Smooth muscle cell of the brain vasculature (primary cell): ENCODE data around the gene STX18.

ENCODE experiments used
- DNase-seq: peaks from one replicate; pipeline ENCODE4 v3.0.0-alpha.2; 2012; ENCODE audit warnings: low read depth, low spot score

The STX18 gene

DNA sequence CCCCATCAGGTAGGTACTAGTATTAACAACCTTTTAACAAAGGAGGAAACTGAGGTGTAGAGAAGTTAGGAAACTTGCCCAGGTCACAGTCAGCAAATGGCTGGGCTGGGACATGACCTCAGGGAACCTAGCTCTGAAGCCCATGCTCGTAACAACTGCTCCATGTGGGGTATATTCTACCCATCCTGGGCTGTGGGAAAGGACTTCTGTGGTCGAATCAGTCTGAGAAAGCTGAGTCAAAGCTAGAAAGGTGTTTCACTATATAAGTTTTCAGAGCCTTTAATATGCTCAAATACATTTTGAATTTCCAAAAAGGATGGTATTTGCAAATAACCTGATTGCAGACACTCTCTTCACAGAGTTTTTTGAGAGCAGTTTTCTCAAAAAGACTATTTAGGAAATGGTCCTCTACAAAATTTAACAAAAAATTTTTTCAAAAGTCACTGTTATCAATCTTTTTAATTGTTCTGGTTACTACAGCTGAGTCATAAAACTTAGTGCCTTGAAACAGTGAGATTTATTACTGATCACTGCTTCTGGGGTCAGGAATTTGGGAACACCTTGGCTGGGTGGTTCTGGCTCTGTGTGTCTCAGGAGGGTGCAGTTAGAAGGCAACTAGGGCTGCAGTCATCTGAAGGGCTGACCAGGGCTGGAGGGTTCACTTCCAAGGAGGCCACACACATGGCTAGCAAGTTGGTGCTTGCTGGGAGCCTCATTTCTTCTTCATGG is 101.4 kb downstream of the STX18 start:
- no peak for DNase-seq

DNA sequence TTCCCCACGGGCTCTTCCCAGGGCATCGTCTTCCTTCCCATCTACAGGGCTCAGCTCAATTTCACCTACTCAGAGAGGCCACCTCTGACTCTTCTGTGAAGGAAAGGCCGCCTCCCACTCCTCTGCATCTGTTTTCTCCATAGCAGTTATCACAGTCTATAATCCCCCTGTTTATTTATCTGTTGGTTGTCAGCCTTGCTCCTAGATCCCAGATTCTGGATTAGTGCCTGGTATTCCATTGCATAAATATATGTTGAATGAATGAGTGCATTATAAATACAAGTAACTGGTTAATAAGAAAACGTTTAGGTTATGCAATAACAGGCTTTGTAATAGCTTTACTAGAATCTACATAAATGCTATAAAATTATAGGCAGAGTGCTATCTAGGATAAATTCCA is 102.1 kb downstream of the STX18 start:
- DNase-seq, result no peak

DNA sequence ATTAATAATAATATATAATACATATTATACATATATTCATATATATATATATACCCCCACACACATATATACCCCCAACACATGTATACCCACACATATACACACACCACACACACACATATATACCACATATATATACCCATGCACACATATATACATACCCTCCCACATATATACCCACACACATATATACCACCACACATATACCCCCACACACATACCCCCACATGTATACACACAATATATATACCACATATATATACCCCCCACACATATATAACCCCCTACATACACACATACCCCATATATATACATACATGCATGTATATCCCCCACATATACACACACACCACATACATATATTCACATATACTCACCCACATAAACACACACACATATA is 103.0 kb downstream of the STX18 start:
- no peak for DNase-seq

DNA sequence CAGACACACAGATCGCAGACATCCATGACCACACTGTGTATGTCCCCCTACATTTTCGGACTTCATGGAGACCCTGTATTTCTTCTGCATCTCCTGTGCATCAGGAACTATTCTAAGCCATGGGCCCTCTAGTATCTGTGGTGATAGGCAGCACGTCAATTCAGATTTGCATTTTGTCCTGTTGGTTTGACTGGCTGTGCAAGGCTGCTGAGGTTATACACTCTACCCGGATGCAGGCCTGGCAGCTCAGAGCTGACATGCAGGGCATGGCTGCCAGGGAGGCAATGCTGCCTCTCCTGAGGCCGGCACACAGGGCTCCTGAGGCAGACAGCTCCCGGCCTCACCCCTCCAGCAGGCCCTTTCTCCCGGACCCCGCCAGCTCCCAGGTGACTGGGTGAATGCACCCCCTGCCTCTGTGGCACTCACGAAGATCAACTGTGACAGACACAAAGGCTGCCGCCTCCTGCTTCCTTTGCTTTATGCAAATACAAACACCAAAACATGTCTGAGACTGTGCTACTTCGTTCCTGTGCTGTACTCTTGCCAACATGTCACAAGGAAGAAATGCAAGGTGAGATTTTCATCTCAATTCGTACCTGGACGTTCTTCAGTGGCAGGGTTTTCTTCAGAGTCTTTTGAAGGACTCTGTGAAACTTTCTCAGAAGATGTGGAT is 103.9 kb downstream of the STX18 start:
- no peak for DNase-seq

DNA sequence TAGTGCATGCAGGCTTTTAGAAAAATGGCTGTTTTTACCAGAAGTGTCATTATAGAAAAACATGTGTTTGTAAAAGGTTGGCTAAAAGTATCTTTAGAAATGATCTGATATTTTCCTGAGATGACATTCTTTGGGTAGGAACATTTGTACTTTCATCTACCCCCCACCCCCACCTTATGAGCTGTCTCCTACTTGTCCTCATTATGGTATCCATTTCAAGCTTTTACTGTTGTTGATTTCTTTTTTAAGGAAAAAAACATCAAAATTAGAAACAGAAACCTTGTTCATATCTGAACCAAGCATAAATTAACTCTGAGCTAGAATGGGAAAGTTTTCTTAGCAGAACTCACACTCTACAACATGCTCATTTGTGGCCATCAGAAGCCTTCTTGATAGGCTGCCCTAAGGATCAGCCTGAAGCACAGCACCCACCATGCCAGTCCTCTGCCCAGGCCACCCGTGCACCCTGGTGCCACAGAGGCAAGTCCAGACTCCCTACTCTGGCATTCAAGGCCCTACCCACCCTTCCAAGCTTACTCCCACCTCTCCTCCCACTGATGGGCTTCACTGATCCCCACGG is 105.5 kb downstream of the STX18 start:
- DNase-seq, result no peak

DNA sequence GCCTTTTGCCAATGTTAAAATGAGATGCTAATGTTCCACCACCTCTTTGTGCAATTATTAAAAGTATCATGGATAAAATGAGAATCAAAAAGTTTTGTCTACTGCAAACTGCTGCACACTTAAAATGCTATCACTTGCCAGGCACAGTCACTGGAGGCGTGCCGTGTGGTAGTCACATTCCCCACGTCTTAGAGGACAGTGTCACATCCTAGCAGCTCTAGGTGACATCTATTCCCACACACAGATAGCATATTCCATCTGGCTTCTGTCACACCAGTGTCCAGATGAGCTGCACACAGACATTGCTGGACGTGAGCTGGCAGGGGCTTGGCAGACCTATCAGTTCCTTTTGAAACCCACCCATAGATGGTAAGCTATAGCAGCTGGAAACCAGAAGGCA is 107.9 kb downstream of the STX18 start:
- no peak for DNase-seq

DNA sequence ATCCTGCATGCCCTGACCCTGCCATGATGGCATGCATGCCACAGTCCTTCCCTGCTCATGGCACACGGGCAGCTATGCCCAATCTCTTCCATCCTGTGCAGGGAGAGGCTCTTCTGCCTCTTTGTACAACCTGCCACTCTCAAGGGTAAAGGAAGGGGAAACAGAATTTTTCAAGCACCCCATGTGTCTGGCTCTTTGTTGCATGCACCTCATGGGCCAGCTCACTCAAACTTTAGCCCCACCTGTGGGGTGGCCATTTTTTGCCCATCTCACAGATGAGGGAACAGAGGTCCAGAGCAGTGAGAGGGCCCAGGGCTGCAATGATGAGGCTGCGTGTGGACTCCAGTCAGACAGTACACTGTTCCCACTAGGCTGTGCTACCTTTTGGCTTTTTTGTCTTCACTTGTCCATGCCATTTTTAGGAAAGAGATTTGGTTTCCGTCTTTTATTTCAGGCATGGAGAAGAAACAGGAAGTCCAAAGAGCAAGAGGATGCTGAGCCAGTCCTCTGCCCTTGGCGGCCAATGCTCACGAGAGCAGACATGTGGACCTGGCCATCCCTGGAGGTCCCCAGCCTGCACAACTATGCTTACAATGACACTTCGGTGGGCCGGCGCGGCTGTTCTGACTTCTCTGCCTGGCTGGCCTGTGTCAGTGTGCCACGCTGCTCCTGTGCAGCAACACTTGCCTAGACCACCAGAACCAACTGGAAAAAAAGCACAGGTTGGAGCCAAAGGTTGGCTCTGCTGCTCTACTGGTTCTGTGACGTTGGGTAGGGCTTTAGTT is 109.3 kb downstream of the STX18 start:
- no peak for DNase-seq

DNA sequence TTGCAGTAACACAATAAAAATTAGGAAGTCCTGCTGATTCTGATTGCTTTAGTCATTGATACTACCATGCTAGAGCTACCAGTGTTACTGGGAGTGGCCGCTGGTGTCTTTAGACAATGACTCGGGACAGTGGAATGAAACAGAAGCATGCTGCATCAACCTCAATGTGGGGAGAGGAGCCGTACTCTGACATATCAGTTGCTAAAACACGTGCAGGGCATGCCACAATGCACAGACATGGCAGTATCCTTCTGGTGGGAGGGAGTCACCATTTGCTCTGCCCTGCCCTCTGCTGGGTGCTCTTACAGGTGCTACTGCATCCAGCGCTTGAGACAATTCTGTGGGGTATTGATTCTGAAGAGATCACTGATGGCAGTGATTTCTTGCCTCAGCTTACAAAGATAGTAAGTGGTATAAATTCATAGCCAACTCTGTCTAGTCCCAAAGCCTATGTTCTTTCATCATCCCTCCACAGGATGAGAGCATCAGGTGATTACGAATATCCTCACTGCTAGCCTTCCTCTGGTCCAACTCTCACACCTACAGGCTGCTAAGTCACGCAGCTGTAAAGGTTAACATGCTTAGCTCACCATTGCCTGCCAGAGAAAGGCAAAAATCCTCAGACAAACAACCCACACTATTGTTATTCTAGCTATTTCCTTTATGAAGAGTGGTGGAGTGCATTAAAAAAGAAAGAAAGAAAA is 111.2 kb downstream of the STX18 start:
- DNase-seq, result no peak

DNA sequence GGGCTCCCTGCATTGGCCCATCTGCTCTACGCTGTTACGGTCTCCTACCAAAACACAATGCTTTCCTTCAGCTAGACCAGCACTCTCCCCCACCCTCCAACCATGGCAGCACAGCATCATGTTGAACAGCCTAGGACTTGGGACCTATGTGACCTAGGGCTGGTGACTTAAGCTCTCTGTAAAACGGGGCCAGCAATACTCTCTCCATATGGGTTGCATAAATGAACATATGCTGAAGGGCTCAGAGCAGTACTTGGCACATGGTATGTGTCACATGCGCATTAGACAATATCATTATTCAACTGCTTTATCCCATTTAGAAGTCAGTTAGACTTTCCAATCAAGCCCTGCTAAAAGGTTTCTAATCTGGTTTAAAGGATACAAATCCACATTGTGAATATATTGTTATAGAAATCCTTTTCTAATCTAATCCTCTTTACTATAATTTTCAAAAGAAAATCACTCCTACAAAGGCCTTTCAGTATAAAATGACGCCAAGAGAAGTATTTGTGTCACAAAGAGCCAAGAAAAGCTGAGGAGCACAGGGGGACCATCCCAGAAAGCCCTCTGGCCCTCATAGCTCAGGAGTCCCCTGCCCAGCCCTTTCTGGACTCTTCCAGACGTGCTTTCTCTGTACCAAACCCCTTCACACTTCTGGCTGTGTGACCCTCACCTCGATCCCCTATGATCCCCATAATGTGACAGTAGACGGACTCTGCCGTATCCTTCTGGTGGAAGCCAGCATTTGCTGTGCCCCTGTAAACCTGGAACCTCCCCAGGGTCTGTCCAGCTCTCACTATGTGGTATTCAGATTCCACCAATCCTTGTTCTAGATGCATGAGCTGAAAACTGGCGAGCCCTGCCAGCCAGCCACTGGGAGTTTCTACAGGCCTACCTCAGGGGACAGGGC is 112.6 kb downstream of the STX18 start:
- no peak for DNase-seq

DNA sequence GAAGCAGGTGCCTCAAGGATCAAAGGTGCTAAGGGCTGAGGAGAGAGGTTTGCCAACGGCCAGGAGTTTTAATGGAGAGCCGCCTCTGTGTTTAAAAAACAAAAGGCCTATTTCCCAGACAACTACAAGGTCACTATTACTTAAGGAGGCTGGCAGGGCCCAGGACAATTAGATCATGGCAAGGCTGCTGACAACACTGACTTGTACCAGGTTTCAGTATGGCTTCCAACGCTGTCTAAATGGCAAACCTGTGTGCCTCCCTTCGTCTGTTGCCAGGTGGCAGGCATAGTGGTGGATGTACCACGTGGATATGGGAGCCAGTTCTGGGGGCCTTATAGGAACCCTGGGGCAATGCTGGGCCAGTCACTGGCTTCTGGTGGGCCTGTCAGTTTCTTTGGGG is 114.0 kb downstream of the STX18 start:
- DNase-seq, result no peak

DNA sequence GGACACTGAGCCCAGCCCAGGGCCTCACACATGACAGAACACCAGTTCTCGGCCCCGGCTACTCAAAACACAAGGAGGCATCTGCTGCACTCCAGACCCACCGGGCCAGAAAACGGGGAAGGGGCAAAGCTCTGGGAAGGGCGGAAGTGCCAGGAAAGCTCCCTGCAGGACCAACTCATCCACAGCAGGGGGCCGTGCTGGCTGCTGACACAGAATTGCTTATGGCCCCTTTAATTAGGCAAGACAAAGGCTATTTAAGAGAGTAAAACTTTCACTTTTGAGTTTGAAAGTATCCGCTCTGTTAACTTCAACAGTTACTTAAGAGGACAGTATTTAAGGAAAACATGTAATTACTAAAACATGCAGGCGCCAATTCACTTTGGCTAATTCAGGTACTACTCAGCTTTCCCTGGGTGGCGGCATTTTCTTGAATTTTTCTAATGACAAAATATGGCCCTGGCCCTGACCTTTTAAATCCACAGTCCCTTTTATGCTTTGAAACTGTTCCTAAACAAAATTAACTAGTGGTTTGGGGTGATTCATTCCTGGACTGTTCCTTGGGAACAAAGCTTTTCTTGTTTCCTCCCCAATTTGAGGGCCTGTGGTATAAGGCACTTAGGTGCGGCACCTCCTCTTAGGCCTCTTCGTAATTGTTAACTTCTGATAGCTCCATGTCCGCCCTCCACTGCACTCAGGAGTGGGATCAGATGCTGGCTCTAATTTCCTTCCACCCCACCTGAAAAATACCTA is 114.6 kb downstream of the STX18 start:
- no peak for DNase-seq

DNA sequence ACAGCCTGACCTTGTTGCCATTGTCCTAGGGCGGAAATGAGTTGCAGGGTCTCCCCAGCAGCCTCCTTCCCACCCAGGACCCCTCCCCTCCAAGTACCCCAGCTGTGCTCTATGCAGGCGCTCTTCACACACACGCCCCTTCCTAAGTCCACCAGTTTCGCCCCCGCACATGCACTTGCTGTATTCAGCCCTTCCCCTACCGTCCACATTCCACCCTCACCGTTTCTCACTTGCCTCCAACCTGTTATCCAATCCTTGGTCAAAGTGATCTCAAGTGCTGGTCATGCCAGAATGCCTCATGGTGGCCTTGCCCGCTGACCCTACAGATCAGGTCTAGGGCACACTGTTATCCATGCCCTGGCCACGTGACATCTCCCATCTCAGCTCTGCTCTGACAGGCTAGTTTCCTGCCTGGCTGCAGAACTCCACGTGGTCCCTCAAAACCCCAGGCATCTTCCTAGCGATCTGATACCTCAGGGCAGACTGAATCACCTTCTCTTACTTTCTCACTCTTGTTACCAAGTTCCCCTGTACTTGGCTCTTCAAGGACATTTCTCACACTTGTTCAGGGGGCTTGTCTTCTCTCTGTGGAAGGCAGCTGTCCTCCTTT is 115.2 kb downstream of the STX18 start:
- no peak for DNase-seq

DNA sequence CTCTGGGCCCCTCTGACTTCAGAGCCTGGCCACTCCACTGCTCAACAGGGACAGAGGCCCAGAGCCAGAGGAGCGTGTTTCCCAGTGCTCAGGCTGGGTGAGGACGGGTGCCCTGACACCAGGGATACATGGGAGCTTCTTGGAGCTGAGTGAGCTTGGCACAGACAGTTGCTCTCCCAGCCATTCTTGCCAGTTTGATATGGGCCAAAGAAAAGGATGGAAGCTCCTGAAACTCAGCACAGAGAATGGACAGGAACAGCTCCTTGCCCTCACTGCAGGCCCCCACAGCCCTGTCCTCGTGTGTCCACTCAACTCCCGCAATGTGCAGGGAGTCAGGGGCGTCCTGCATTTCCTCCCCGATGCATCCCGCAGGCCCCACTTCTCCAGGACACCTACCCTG is 116.2 kb downstream of the STX18 start:
- no peak for DNase-seq

DNA sequence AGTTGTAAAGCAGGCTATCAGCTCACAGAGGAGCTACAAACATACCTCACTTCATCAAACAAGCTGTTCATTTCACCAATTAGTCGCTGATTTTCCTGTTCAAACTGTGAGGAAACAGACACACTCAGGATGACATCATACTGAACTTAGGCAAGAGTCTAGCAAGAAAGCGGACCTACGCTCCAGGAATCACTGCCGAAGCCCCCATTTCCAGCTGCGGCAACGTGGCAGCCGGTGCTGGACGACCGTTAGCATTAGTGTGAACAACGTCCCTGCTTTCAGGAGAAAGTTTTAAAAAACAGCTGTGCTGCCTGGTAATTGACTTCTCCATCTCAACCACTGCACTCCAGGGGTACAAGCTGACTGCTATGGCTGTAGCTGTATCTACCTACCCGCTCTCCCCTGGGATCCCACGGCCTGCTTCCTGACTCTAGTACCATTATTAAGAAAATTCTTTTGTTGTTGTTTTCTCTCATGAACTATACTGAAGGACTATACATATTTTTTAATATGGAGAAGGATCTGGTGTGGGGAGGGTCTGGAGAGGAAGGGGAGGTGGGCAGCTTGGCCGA is 116.6 kb downstream of the STX18 start:
- DNase-seq, result no peak

DNA sequence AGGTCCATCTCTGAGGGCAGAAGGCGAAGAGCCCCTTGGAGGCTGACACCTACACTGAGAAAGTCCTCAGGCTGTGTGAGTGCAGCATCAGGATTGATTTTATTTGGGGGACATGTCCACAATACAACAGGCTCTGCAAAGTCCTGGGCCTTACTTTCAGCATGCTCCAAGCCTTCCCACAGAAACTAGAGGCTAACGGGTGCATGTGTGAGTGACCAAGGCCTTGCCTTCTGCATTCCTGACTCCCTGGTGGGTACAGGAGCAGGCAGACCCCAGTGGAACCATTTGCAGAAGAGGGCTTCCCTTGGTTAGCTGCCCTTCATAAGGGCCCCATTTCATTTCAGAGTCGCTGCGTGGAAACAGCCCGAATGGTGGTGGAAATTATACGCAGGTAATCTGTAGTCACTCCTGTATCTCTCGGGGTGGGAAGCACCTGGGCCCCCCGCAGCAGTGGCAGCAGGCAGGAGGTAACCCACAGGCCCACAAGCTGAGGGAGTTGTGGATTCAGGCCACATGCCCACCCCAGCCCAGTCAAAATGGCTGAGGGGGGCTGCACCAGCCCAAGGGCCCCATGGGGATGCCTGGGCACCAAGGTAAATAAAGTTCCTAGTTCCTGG is 117.2 kb downstream of the STX18 start:
- DNase-seq, result no peak

DNA sequence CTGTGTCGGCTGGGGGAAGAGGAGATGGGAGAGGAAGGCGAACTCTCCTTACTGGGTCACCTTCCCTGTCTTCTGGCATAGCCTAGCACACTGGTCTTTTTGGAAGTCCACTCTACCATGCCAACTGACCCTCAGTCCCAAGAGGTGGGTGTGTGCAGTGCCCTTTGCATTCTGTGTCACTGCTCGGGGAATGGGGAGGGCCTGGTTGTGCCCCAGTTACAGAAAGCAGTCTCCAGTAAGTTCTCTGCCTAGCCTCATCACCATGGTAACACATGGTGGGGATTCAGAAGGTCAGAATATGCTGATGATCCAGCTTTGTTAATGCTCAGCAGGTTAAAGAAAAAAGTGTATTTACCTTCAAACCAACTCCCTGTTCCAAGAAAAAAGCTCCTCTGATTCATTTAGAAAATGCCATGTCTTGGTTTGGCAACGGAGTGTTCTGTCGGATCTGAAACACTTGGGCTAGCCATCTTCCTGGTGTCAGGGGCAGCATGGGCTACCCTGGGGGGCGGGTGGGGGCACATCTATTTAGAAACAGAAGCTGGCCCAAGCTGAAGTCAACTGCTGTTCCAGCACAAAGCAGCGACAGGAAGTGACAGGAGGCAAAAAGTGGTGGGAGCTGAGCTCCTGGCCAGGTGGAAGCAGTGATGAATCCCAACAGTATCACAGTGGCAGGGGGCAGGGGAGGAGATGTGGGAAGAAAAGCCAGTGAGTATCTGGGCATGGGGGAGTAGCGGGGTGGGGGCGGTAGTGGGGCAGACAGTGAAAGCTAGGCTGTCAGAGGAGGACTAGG is 117.9 kb downstream of the STX18 start:
- no peak for DNase-seq

DNA sequence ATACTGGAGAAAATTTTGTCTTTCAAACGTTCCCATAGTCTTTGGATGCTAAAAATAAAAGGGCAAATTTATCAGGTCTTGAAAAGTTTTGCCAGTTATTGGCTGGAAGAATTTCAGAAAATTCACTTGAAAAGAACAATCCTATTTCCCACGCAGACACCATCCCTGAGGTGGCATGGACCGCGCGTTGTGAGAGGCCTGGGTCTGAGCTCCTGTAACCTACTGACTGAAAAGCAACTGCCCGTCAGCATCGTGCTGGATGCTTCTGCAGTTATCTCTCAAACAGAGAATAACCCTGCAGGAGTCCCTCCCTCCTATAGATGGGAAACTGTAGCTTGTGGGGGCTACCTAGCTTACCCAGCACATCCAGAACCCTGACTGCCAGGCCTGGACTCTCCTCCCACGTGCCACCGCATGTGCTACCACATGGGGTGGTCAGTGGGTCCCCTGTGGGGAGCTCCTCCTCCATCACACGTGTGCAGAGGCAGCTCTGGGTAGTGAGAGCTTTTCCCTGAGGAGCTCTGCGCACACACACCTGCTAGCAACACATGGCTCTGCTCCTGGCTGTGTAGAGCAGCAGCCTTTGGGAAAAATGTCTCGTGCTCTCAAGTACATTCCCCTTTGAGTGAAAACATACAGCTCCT is 118.9 kb downstream of the STX18 start:
- DNase-seq, result no peak
